Breast epithelium (tissue), 4 donors: ENCODE measurements around the gene PRKG1. TPM values are rescaled to one million over a fixed set of nuclear protein-coding genes. Genes with fewer than 3 reads are reported as not detected.

Experiments
- DNase-seq, 2 donors: peaks; one replicate each; pipeline ENCODE4 v3.0.0-alpha.2; 2019; ENCODE audit warnings: low spot score in 2 of 2
- H3K27ac ChIP-seq, 2 donors: fragments of 200-600 bp; sonication (generic) in 1 of 2; one replicate each; pipeline ENCODE4 v1.5.1; 2016 to 2019; ENCODE audit warnings: mild to moderate bottlenecking in 1 of 2
- H3K27me3 ChIP-seq, 2 donors: fragments of 200-600 bp; sonication (generic) in 1 of 2; one replicate each; pipeline versions ENCODE4 v1.5.1 to v1.6.0; 2017 to 2019; ENCODE audit warnings: control low read depth in 1 of 2, mild to moderate bottlenecking in 1 of 2
- H3K36me3 ChIP-seq: fragments of 200-600 bp; one replicate; pipeline ENCODE4 v1.5.1; 2019
- H3K4me1 ChIP-seq, 2 donors: fragments of 200-600 bp; sonication (generic); one replicate each; pipeline ENCODE4 v1.5.1; 2016 to 2019; ENCODE audit warnings: control low read depth in 1 of 2
- H3K4me3 ChIP-seq, 3 donors: fragments of 200-600 bp; sonication (generic); 1 replicate in 2 of 3; 2 replicates in 1 of 3; pipeline ENCODE4 v1.5.1; 2016 to 2019; ENCODE audit warnings: mild to moderate bottlenecking in 3 of 3, moderate library complexity in 2 of 3
- H3K9me3 ChIP-seq, 2 donors: fragments of 200-600 bp; sonication (generic) in 1 of 2; one replicate each; pipeline ENCODE4 v1.5.1; 2016 to 2019; ENCODE audit warnings: control low read depth in 1 of 2
- POLR2A ChIP-seq: fragments of 450-650 bp; IDR thresholded peaks from one replicate; pipeline ENCODE4 v1.6.1; 2016; ENCODE audit warnings: antibody characterized with exemption, mild to moderate bottlenecking, moderate library complexity
- POLR2AphosphoS5 ChIP-seq, 3 donors: sonication (generic); formaldehyde crosslinking; IDR thresholded peaks; one replicate each; pipeline ENCODE4 v1.6.1; 2017; ENCODE audit warnings: antibody characterized with exemption in 3 of 3
- intact Hi-C: fragments of 100-400 bp; cut with DNase I; formaldehyde crosslinking; loops from one replicate; pipeline ENCODE4 v1.15.1; 2023; ENCODE audit warnings: low total_unique reads
- total RNA-seq, 3 donors: library from RNA; depleted of rRNA; stranded (reverse); fragments of >200 nt; gene quantifications; one replicate each; pipeline ENCODE4 v1.1.0, GENCODE V29; 2016
- TF ChIP-seq, protein P1 (sequence below), 3 donors: fragments of 450-650 bp; IDR thresholded peaks; one replicate each; pipeline ENCODE4 v1.5.1; 2016 to 2017; ENCODE audit warnings: antibody characterized with exemption in 3 of 3, mild to moderate bottlenecking in 3 of 3, moderate library complexity in 3 of 3

PRKG1 gene
- total RNA-seq, 3 donors from 2014 or later: 10.9 to 36.9 (median 19.7) TPM

DNA sequence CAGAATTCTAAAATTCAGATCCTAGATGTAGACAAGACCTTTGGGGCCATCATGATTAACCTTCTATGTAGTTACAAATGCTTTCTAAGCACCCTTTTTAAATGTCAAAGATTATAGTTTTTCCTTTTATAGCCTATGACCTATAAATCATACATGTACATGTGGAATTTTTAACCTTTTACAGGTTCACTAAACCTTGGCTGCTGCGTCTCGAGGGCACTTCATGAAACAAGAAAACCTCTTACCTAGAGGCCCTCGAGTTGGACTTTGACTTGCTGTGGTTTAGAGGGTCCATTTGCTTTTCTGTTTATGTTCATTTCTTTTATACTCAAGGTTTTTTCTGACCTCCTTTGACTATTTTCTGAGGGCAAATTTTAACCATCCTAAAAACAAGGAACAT is 323.0 kb downstream of the PRKG1 start:
- no peaks in the 10 kb centered on the region for H3K9me3 ChIP-seq
- H3K4me1 ChIP-seq: peaks cover 0 to 8% of the 10 kb centered on the region in 2 donors
- no peak for DNase-seq
- H3K27me3 ChIP-seq: no peaks in the 10 kb centered on the region
- intact Hi-C loops: loop anchor here (10.0 kb wide), 1 partner anchor 328 kb away; no protein-coding TSS in a partner anchor
- H3K4me3 ChIP-seq: no peak overlapping the region
- TF ChIP-seq, protein P1, sequence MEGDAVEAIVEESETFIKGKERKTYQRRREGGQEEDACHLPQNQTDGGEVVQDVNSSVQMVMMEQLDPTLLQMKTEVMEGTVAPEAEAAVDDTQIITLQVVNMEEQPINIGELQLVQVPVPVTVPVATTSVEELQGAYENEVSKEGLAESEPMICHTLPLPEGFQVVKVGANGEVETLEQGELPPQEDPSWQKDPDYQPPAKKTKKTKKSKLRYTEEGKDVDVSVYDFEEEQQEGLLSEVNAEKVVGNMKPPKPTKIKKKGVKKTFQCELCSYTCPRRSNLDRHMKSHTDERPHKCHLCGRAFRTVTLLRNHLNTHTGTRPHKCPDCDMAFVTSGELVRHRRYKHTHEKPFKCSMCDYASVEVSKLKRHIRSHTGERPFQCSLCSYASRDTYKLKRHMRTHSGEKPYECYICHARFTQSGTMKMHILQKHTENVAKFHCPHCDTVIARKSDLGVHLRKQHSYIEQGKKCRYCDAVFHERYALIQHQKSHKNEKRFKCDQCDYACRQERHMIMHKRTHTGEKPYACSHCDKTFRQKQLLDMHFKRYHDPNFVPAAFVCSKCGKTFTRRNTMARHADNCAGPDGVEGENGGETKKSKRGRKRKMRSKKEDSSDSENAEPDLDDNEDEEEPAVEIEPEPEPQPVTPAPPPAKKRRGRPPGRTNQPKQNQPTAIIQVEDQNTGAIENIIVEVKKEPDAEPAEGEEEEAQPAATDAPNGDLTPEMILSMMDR (IDR thresholded peaks at IDR 0.05): no peak
- TF ChIP-seq POLR2AphosphoS5 (IDR thresholded peaks at IDR 0.05) (no peak), POLR2A (no peak)
- no peaks in the 10 kb centered on the region for H3K36me3 ChIP-seq
- H3K27ac ChIP-seq: peak overlapping the region in 1 of 2 donors; percentile 0

DNA sequence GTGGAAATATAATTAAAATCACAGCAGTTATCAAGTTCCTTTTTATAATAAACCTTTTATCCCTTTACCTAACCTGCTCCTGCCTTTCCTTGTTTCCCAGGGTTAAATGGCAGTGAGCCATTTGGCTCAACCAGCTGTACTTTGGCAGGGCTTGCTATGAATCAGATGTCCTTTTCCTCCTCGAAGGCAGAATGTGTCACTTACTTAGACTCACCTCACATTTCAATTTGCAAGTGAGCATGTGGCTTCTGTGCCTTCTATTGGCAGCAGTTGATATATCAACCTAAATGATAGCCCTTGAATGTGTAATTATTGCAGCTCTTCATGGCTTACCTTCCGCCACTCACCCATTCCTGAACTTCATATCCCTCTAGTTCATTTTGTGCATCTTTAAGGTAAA is 323.4 kb downstream of the PRKG1 start:
- Histone ChIP-seq H3K4me1 (peaks cover 0 to 8% of the 10 kb centered on the region in 2 donors), H3K27ac (peak overlapping the region in 1 of 2 donors; percentile 0), H3K4me3 (no peak overlapping the region), H3K27me3 (no peaks in the 10 kb centered on the region), H3K36me3 (no peaks in the 10 kb centered on the region), H3K9me3 (no peaks in the 10 kb centered on the region)
- intact Hi-C loops: loop anchor here (10.0 kb wide), 1 partner anchor 327 kb away; no protein-coding TSS in a partner anchor
- peak; percentile 58 to 74 for DNase-seq
- TF ChIP-seq POLR2A (no peak), POLR2AphosphoS5 (IDR thresholded peaks at IDR 0.05) (peak in 2 of 3 donors; percentile 47 to 50)
- TF ChIP-seq, protein P1 (IDR thresholded peaks at IDR 0.05): no peak

DNA sequence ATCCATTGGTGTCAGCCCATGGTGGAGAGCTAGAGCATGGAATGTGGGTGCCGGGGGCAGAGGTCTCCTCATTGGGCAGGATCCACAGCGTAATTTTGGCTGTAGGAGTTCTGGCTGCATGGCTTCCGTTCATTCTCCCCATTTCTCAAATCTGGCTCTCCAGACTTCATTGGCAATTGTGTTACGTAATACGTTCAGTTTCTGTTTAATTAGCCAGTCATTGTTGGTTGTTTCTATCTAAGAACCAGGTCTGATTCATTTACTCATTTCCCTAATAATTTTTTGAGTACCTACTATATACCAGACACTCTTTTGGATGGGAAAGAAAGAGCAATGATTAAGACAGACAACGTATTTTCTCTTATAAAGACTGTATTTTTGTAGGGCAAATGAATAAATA is 325.6 kb downstream of the PRKG1 start:
- no peaks in the 10 kb centered on the region for H3K9me3 ChIP-seq
- no peak for DNase-seq
- H3K27ac ChIP-seq: no peak overlapping the region
- H3K4me1 ChIP-seq: peaks cover 0 to 8% of the 10 kb centered on the region in 2 donors
- H3K27me3 ChIP-seq: no peaks in the 10 kb centered on the region
- intact Hi-C loops: loop anchor here (10.0 kb wide), 1 partner anchor 325 kb away; no protein-coding TSS in a partner anchor
- no peak overlapping the region for H3K4me3 ChIP-seq
- TF ChIP-seq POLR2A (no peak), POLR2AphosphoS5 (IDR thresholded peaks at IDR 0.05) (no peak)
- TF ChIP-seq, protein P1 (IDR thresholded peaks at IDR 0.05): no peak
- no peaks in the 10 kb centered on the region for H3K36me3 ChIP-seq

DNA sequence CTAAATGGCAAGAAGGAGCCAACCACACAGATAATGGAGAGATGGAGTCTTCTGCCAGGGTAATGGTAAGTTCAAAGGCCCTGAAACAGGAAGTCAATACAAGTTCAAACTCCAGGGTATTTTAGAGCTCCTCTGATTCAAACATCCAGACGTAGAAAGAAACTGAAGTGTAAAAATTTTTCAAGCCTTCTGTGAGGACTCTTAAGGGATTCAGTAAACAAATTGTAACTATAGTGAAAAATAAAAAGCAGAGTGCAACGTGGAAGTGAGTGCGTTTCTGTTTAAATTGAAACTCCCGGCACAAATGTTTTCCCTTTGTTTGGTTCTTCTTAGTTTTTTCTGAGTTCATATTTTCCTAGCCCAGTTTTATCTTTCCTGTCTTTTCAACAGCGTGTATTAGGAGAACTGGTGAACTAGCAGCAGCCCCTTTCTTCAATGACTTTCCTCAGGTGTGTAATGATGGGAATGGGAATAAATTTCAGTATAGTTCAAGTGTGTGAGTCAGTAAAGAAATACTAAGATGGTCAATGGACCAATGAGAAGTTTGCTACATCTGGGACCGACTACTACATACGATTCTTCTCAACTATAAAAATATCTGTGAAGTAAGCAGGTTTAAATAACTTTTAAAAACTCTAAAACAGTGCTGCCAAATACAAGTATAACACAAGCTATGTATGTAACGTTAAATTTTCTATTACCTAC is 326.3 kb downstream of the PRKG1 start:
- Histone ChIP-seq H3K27ac (no peak overlapping the region), H3K27me3 (no peaks in the 10 kb centered on the region), H3K4me3 (no peak overlapping the region), H3K4me1 (peaks cover 0 to 8% of the 10 kb centered on the region in 2 donors), H3K9me3 (no peaks in the 10 kb centered on the region), H3K36me3 (no peaks in the 10 kb centered on the region)
- no peak for TF ChIP-seq POLR2A
- intact Hi-C loops: no loop called here
- DNase-seq: no peak

DNA sequence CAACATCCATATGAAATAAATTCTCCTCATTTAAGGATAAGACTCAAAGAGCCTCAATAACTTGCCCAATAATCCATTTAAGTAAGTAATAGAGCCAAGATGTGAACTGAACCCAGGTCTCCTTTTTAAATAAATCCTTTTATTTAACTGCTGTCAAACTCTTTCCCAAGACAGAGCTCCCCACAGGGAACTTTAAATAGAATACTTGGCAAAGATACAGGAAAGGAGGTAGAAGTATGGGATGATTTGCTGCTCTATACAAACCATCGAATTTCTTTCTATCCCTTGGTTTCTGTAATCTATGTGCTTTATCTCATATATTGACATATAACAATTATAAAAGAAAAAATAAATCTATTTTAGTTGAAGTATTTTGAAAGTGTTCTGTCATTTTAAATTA is 329.2 kb downstream of the PRKG1 start:
- no peak for TF ChIP-seq POLR2A
- TF ChIP-seq, protein P1 (IDR thresholded peaks at IDR 0.05): no peak
- Histone ChIP-seq H3K4me1 (no peaks in the 10 kb centered on the region), H3K36me3 (no peaks in the 10 kb centered on the region), H3K27ac (no peak overlapping the region), H3K27me3 (no peaks in the 10 kb centered on the region), H3K4me3 (no peak overlapping the region), H3K9me3 (no peaks in the 10 kb centered on the region)
- intact Hi-C loops: no loop called here
- no peak for DNase-seq
